HG03097 (cell line): ENCODE measurements around the gene ANAPC16.
"Not testable (repeated sequence)": the region's sequence is repeated elsewhere in the genome, so short reads cannot be mapped to it uniquely, and the experiment has no call there.

ENCODE experiments used
- ATAC-seq: cut with Tn5 transposase; IDR thresholded peaks from one replicate; pipeline ENCODE4 v1.9.1; 2021; ENCODE audit not compliant: unreplicated experiment, low FRiP score

Gene ANAPC16

DNA sequence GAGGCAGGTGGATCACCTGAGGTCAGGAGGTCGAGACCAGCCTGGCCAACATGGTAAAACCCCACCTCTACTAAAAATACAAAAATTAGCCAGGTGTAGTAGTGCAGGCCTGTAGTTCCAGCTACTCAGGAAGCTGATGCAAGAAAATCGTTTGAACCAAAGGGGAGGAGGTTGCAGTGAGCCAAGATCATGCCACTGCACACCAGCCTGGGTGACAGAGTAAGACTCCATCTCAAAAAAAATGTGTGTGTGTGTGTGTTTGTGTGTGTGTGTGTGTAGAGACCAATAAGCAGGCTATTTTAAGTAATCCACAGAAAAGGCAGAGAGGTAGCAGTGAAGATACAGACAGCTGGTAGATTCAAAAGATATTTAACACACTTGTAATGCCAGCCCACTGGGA is 7.3 kb upstream of the ANAPC16 start:
- ATAC-seq: not testable (repeated sequence)

DNA sequence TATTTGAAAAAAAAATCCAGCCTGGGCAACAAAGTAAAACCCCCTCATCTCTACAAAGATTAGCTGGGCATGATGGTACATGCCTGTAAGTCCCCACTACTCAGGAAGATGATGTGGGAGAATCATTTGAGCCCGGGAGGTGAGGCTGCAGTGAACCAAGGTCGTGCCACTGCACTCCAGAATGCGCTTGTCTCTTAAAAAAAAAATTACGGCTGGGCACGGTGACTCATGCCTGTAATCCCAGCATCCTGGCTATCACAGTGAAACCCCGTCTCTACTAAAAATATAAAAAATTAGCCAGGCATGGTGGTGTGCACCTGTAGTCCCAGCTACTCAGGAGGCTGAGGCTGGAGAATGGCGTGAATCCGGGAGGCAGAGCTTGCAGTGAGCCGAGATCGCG is 4.4 kb upstream of the ANAPC16 start:
- ATAC-seq: not testable (repeated sequence)

DNA sequence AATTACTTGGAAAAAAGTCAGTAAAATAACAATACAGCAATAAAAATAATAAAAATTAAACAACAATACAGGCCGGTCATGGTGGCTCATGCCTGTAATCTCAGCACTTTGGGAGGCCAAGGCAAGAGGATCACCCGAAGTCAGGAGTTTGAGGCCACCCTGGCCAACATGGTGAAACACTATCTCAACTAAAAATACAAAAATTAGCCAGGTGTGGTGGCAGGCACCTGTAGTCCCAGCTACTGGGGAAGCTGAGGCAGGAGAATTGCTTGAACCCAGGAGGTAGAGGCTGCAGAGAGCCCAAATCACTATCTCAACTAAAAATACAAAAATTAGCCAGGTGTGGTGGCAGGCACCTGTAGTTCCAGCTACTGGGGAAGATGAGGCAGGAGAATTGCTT is 4.0 kb upstream of the ANAPC16 start:
- not testable (repeated sequence) for ATAC-seq

DNA sequence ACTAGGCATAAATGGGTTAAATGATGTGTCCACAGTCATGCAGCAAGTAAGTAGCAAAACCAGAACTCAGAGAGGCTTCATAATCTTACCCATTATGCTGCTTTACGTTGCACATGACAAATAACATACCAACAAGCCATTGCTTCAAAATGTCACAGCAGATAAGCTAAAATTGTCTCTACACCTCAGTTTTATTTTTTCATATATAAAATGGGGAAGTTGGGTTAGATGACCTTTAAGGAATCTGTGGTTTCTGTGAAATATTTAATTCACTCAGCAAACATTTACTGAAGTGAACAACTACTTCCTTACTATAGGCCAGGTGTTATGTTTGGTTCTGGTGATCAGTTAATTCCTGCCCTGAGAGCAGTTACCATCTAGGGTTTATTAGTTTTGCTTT is 2.5 kb downstream of the ANAPC16 start:
- no peak for ATAC-seq

DNA sequence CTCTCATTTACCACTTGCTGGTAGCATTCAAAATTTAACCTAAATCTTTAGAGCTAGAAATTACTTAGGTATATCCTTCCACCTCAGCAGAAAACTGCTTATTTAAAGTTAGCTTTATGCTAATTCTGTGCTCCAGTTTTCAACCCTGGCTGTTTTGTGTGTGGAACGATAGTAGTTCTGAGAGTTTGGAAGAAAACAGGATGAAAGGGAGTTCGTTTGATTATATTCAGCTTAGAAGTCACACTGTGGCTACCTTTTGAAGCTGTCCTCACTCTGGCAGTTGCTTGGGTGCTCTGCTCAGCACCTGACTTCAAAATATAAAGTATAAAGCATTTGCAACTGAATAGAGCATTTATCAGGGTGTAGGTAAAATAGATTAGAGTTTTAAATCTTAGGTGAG is 2.9 kb downstream of the ANAPC16 start:
- no peak for ATAC-seq

DNA sequence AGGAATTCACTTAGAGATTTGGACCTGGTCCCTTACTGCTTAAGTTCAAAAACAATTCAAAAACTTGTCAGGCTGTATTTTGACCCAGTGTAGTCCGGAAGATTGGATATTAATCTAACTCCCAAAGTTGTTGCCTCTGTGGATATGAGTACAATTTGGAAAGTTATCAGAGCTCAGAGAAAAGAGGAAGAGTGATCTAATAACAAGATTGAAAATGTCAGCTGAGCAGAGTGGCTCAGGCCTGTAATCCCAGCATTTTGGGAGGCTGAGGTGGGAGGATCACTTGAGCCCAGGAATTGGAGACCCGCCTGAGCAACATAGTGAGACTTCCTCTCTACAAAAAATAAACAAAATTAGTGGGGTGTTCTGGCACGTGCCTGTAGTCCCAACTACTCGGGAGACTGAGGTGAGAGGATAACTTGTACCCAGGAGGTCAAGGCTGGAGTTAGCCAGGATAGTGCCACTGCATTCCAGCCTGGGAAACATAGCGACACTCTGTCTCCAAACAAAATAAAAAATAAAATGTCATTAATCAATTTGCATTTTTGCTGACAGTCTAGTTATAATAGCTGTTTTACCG is 3.5 kb downstream of the ANAPC16 start:
- no peak for ATAC-seq

DNA sequence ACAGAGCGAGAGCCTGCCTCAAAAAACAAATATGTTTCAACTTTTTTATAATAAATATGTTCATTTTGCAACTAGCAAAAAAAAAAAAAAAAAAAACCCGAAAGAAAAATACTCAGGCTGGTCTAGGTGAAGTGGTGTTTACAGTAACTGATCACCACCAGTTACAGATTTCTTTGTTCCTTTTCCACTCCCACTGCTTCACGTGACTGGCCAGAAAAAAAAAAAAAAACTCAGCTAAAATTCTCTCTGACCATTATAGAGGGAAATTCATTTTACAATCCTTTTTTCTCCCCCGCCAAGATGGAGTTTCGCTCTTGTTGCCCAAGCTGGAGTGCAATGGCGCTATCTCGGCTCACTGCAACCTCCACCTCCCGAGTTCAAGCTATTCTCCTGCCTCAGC is 4.8 kb downstream of the ANAPC16 start:
- ATAC-seq: no peak

DNA sequence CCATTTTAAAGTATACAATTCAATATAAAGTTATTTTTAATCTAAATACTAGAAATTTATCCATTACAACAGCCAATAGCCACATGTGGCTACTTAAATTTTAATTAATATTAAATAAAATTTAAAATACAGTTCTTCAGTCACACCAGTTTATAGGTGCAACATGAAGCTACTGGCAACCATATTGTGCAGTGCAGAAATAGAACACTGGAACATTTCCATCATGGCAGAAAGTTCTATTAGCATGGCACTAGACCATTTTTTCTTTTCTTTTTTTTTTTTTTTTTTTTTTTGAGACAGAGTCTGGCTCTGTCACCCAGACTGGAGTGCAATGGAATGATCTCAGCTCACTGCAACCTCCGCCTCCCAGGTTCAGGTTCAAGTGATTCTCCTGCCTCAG is 5.5 kb downstream of the ANAPC16 start:
- ATAC-seq: no peak

DNA sequence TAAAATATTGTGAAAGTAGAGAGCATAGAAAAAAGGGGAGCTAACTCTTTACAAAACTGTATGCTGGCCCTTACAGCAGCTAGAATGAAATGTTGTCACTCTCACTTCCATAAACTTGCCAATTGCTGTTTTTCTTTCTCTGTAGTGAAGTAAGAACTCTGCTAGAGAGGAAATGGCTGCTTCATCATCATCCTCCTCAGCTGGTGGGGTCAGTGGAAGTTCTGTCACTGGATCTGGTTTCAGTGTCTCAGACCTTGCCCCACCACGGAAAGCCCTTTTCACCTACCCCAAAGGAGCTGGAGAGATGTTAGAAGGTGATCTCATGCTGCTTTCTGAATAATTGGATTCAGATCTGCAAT is 7.9 kb downstream of the ANAPC16 start:
- no peak for ATAC-seq

DNA sequence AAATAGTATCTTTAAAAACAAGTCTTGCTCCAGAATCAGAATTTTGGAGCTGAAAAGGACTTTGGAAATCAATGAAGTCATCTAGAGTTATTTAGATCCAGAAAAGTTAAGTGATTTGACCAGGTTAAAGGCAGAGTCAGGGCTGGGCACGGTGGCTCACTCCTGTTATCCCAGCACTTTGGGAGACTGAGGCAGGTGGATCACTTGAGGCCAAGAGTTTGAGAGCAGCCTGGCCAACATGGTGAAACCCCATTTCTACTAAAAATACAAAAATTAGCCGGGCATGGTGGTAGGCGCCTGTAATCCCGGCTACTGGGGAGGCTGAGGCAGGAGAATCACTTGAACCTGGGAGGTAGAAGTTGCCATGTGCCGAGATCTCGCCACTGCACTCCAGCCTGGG is 8.4 kb downstream of the ANAPC16 start:
- ATAC-seq: not testable (repeated sequence)

DNA sequence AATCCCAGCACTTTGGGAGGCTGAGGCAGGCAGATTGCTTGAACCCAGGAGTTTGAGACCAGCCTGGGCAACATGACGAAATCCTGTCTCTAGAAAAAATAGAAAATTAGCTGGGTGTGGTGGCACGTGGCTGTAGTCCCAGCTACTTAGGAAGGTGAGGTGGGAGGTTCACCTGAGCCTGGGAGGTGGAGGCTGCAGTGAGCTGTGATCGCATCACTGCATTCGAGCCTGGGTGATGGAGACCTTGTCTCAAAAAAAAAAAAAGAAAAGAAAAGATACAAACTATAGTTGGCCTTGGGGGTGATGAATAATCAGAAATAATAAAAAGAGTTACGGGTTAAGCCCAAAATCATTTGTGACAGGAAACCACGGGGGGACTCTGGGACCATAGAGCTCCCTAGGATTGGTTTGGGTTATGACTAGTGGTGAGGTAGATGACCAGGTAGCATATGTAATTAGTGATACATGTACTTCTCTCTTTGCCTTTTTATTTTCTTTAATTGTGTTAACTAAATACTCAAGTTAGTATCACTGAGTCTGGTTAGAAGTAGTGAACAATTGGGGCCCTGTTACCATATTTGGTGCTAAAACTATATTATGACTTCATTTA is 10.7 kb downstream of the ANAPC16 start:
- ATAC-seq: no peak

DNA sequence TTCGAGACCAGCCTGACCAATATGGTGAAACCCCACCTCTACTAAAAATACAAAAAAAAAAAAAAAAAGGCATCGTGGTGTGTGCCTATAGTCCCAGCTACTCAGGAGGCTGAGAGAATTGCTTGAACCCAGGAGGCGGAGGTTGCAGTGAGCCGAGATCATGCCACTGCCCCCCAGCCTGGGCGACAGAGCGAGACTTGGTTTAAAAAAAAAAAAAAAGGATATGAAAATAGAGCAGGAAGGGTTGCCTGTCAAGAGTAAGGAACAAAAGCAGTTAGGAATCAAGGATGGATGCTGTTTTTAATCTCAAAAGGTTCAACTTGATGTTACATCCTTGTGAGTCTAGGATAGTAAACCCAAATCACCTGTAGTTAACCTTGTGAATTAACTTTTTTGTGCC is 12.0 kb downstream of the ANAPC16 start:
- no peak for ATAC-seq

DNA sequence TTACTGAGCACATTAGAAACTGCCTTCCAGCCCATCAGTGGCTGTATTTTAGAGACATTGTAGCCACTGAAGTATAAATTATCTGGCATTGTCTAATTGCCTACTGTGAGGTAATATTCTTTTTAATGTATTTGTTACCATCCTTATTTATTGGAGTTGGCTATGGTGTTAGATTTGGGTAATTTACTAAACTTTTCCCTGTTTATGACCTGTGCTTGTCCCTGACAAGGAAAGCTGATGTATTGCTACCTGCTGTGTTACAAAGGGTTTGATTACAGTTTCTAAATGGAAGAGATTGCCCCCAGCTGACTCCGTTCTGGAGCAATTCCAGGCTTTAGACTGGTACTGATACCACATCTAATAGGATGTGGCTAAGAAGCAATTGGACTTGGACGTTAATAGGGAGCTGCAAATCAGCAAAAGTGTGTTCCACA is 12.5 kb downstream of the ANAPC16 start:
- ATAC-seq: no peak

DNA sequence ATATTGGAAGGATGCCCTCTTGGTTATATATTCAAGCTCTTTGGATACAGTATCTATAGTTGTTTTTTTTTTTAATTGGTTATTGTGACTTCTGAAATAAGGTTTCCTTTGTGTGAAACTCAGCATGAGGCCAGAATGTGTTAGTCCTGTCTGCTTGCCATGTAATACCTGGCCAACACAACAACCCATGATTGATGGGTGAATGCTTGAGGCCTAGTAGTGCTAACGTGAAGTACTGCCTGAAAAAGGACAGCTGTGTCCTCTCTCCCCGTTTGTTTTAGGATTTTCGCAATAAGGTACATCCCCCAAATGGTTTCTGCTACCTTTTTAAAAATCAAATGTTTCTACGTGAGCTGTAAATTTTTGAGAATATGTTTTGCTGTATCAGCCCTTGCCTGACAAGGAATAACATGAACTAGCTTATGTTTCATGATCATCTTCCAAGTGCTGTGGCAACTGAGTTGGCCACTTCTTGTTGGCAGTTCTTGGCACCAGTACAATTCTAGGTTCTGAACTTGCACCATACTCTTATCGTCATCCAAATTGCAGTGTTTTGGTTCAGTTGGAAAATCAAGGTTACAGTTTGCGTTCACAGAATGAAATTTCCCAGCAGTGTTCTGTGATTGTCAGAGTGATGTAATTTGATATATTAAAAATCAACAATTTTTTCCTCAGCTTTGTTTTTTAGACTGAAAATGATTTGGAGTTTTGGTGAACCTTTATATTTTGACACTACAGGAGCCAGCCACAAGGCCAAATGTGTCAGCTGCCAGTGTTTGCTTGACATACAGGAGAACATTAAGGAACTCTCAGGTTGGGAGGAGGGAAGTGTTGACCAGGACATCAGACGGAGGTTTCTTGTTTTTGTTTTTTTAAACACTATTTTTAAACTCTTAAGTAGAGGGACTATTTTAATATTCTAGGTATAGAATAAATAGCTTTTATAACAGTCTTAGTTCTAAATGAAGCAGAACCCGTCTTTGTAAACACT is 13.7 kb downstream of the ANAPC16 start:
- no peak for ATAC-seq

DNA sequence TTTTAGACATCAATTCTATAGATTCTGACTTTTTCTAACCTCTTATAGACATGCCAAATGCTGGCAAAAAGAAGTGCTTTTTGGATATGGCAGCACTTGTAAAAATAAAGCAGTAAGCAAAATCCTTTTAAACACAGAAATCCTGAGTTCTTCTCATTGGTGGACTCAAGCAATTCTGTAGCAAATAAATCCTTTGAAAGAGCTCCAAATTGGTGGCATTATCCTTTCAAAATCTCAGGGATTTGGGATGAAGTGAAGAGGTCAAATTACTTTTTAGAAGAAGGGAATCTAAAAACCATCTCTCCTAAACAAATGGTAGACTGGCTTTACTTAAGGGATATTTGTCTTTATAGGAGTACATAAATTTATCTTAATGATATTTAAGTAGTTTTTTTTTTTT is 17.8 kb downstream of the ANAPC16 start:
- ATAC-seq: no peak

DNA sequence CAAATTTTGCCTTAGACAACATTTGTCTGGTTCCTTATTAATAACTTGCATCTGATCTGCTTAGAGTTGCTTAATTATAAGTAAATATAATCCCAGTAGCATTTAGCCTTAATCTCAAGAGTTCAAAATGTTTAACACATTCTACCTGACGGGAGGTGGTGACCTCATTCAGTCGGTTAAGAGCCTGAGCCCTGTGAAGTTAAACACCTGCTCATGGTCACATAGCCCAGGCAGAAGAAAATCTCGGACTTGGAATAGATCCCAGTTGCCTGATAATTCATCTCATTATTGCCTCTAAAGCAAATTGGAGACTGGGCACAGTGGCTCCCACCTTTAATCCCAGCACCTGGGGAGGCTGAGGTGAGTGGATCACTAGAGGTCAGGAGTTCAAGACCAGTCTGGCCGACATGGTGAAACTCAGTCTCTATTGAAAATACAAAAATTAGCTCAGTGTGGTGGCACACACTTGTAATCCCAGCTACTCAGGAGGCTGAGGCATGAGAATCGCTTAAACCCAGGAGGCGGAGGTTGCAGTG is 18.8 kb downstream of the ANAPC16 start:
- no peak for ATAC-seq

DNA sequence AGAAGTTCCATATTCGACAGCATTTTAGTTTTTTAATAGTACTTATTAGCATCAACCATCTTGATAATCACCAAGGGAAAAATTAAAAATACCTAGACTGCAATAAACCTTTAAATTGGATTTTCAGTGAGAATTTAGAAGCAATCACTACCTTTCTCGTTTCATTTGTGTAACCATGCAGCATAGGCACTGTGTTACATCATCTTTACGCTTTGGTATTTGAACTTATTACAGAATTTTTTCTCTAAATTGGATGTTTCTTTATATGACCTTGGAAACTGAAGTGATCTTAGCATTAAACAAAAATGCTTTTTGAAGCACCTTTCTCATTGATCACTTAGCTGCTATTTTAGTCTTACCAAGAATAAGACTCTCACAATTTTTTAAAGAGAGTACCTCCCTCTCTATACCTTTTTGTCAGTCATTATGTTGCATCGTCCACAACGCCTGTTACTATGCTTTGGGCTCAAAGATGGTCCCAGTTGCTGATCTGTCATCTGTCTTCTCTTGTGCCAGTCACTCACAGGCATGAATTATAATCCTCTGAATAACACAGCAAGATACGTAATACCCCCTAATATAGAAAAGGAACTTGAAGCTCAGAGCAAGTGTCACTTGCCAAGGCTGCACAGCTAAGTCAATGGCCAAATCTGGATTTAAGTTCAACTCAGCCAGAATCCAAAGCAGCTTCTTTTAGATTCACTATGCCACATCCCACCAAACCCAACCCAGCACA is 19.9 kb downstream of the ANAPC16 start:
- no peak for ATAC-seq

DNA sequence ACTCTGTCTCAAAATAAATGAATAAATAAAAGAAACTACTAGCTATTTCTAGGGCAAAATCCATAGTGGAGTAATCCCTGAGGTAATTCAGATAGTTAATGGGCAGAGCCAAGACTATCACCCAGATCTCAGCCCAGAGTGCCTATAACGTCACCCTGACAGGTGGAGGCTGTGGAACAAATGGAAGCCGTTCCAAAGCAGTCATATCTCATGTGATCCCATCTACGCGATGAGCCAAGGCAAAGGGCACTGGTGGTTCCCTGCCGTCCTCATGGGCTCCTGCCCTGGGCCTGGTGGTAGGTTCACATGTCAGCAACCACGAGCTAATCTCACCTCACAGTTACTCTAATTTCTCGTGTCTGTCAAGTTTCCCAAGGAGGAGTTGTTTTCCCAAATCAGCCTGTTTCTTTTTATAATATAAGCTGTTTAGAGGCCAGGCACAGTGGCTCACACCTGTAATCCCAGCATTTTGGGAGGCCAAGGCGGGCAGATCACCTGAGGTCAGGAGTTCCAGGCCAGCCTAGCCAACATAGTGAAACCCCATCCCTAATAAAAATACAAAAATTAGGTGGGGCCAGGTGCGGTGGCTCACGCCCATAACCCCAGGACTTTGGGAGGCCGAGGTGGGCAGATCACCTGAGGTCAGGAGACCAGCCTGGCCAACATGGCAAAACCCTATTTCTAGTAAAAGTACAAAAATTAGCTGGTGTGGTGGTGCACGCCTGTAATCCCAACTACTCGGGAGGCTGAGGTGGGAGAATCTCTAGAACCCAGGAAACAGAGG is 22.8 kb downstream of the ANAPC16 start:
- ATAC-seq: no peak

DNA sequence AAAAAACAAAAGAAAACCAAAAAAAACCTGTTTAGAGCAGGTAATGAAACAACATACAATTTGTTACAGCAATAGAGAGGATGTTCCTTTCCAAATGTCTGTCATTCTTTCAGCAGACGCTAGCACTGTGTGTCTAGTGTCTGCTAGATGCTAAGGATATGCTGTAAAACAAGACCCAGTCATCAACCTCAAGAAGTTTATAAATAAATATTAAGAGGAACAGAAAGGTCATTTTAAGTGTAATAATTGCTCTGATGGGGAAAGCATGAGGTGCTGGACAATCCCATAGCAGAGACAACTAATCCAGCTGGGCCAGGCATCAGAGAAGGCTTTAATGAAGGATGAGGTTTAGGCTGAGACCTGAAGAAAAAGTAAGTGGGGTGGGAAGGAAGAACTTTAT is 23.6 kb downstream of the ANAPC16 start:
- no peak for ATAC-seq

DNA sequence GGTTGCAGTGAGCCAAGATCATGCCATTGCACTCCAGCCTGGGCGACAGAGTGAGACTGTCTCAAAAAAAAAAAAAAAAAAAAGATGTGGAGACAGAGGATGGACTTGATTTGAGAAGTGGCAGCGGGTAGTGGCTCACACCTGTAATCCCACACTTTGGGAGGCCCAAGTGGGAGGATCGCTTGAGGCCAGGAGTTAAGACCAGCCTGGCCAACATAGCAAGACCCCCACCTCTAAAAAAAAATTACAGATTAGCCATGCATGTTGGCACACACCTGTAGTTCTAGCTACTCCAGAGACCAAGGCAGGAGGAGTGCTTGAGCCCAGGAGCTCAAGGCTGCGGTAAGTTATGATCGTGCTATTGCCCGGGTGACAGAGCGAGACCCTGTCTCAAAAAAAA is 24.6 kb downstream of the ANAPC16 start:
- no peak for ATAC-seq
